Kidney epithelial cell (primary cell): ENCODE data around the gene SLCO3A1. TPM values are rescaled to one million over a fixed set of nuclear protein-coding genes. Genes with fewer than 3 reads are reported as not detected.

Experiments used
- DNase-seq: peaks from one replicate; pipeline ENCODE4 v3.0.0-alpha.2; 2010; ENCODE audit warnings: low read depth
- H3K27me3 ChIP-seq: 2 replicates; pipeline ENCODE4 v1.6.0; 2011; ENCODE audit warnings: low read length; ENCODE audit not compliant: control insufficient read depth, insufficient read depth
- H3K36me3 ChIP-seq: 2 replicates; pipeline ENCODE4 v1.5.1; 2011; ENCODE audit warnings: low read length; ENCODE audit not compliant: control insufficient read depth, insufficient read depth
- H3K4me3 ChIP-seq: 2 replicates; pipeline ENCODE4 v1.5.1; 2011; ENCODE audit warnings: low read depth, mild to moderate bottlenecking, control low read depth, low read length
- total RNA-seq: library from RNA; depleted of rRNA; stranded (reverse); fragments of >200 nt; gene quantifications from 2 replicates; pipeline ENCODE4 v1.2.3, GENCODE V29; 2015
- TF ChIP-seq, protein P1 (sequence below): IDR thresholded peaks from 2 replicates; pipeline ENCODE4 v1.5.1; 2011; ENCODE audit warnings: mild to moderate bottlenecking, moderate library complexity, low read length, control low read depth, inconsistent platforms; ENCODE audit not compliant: insufficient read depth, poor library complexity, severe bottlenecking

SLCO3A1 gene
- total RNA-seq, 1 donor from 2014 or later, result 3.1 TPM

DNA sequence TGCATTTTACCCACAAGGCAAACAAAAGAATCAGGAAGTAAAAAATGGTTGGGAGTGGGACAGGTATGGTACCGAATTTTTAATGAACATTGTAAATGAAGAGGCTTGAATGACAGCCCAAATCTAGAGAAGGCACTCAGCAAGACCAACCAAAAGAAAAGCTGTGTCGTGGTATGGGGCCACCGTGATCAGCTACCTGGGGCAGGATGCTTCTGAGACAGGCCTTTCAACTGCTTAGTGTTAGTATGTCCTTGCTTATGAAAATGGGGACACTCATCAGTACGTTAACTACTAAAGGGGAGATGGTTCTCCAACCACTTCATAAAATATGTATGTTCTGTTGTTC, 311.5 kb downstream of the SLCO3A1 start:
- Histone ChIP-seq H3K36me3 (no peaks in the 10 kb centered on the region), H3K27me3 (no peaks in the 10 kb centered on the region), H3K4me3 (no peak overlapping the region)
- no peak for DNase-seq
- TF ChIP-seq, protein P1, sequence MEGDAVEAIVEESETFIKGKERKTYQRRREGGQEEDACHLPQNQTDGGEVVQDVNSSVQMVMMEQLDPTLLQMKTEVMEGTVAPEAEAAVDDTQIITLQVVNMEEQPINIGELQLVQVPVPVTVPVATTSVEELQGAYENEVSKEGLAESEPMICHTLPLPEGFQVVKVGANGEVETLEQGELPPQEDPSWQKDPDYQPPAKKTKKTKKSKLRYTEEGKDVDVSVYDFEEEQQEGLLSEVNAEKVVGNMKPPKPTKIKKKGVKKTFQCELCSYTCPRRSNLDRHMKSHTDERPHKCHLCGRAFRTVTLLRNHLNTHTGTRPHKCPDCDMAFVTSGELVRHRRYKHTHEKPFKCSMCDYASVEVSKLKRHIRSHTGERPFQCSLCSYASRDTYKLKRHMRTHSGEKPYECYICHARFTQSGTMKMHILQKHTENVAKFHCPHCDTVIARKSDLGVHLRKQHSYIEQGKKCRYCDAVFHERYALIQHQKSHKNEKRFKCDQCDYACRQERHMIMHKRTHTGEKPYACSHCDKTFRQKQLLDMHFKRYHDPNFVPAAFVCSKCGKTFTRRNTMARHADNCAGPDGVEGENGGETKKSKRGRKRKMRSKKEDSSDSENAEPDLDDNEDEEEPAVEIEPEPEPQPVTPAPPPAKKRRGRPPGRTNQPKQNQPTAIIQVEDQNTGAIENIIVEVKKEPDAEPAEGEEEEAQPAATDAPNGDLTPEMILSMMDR, result no peak

DNA sequence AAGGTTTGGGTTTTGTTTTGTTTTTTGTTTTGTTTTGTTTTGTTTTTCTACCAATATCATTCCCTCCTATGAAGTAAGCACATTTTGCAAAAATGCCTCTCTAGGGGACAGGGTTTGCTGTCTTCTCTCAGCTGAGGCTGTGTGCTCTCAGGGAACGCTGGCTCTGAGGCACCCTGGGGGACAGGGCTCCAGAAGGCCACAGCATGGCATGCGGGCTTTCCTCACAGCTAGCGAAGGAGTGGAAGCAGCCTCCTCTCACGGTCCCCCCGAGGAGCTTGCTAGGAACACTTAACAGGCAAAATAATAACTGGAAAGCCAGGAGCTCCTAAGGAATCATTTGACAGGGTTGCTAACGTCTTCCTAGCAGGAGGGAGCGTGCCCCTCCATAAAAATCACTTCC, 312.5 kb downstream of the SLCO3A1 start:
- no peak for DNase-seq
- TF ChIP-seq, protein P1, result no peak
- Histone ChIP-seq H3K36me3 (no peaks in the 10 kb centered on the region), H3K4me3 (no peak overlapping the region), H3K27me3 (no peaks in the 10 kb centered on the region)

DNA sequence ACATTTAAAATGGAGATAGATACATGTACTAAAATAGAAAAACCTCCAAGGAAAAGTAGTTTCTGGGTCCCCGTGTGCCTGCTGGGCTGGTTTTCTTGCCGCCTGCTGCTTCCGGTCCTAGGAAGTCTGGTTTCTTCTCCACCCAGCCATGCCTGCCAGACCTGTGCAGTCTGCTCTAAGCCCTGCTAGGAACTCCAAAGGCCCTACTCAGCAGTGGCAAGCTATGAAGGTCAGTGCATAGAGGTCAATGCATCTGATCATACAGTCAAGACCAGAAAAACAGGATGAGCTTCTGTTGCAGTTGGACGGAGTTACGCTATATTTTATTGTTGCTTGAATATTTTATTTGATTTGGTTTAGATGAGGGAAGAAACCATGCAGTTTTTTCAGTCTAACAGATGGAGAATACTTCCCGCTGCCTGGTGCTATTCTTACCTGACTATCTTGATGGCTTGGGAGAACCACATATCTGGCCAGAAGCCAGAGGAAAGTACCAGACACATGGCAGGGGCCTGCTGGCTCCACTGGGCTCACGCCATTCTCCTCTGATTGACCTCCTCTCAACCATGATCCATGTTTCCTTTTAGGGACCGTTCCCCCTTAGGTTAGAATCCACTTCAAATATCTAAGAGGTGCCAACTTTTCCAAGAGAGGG, 313.4 kb downstream of the SLCO3A1 start:
- DNase-seq, result no peak
- H3K4me3 ChIP-seq, result no peak overlapping the region
- TF ChIP-seq, protein P1, result no peak
- no peaks in the 10 kb centered on the region for H3K27me3 ChIP-seq
- H3K36me3 ChIP-seq, result no peaks in the 10 kb centered on the region

DNA sequence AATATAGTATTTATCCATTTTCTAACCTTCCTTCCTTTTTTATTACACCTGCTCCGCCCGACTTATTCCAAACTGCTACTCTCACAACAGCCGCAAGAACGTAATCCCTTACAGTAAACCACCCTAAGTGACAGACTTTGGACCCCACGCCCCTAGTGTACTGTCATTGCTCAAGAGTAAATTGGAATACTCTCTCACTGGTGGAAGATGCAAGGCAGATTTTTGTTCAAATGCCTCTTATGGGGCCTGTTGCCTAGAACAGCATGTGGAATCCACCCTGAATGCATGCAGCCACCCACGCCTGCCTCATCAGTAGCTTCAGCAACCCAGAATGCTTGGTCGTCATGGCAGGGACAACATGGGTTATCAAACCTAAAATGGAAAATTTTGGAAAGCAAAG, 313.9 kb downstream of the SLCO3A1 start:
- Histone ChIP-seq H3K36me3 (no peaks in the 10 kb centered on the region), H3K27me3 (no peaks in the 10 kb centered on the region), H3K4me3 (no peak overlapping the region)
- no peak for DNase-seq
- TF ChIP-seq, protein P1, result no peak

DNA sequence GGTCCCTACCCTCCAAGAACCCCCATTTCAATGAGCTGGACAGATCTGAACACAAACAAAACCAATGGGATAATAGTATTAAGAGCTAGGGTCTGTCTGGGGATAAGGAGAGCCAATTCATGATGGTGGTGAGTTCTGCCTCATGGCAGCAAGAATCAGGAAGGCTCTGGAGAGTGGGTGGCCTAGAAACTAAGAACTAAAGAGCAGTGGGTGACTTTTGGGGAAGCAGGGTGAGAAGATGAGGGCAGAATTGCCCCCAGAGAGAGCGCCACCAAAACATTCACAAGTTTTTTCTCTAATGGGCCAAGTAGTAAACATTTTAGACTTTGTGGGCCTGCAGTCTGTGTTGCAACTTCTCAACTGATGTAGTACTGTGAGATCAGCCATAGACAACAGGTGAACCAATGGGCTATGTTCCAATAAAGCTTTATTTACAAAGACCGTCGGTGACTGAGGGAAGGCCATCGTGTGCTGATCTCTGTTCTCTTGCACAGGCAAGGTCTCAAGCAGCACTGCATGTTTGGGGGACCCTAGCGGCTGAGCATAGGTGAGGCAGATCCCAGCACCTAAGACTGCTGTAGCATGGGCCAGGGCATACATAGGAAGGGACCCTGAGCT, 314.7 kb downstream of the SLCO3A1 start:
- H3K36me3 ChIP-seq, result no peaks in the 10 kb centered on the region
- TF ChIP-seq, protein P1, result no peak
- H3K27me3 ChIP-seq, result no peaks in the 10 kb centered on the region
- no peak for DNase-seq
- H3K4me3 ChIP-seq, result no peak overlapping the region

DNA sequence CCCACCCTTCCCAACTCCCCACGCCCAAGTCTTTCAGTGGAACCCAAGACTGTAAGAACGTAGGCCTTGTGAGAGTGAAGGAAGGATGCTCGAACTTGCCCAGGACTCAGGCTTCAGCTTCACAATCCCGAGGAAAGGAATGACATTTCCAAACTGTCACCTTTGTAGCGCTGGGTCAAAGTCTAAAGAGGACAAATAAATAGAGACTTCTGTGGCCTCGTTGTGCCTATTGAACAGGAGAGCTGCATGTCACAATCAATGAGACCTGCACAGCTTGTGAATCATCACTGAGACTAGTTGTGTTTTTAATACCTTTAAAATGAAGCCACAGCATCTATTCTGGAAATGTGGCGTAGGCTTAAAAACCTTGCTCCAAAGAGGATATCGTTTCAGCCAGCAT, 317.4 kb downstream of the SLCO3A1 start:
- Histone ChIP-seq H3K4me3 (no peak overlapping the region), H3K36me3 (no peaks in the 10 kb centered on the region), H3K27me3 (no peaks in the 10 kb centered on the region)
- TF ChIP-seq, protein P1, result no peak
- no peak for DNase-seq
